ENCODE data around the gene DISP1.

GRCh38 chr1:222786121-222786520 is 28.7 kb upstream of the DISP1 start:
- no peak for TF ChIP-seq POLR2A (IDR thresholded peaks at IDR 0.05)
- TF ChIP-seq, protein P1, sequence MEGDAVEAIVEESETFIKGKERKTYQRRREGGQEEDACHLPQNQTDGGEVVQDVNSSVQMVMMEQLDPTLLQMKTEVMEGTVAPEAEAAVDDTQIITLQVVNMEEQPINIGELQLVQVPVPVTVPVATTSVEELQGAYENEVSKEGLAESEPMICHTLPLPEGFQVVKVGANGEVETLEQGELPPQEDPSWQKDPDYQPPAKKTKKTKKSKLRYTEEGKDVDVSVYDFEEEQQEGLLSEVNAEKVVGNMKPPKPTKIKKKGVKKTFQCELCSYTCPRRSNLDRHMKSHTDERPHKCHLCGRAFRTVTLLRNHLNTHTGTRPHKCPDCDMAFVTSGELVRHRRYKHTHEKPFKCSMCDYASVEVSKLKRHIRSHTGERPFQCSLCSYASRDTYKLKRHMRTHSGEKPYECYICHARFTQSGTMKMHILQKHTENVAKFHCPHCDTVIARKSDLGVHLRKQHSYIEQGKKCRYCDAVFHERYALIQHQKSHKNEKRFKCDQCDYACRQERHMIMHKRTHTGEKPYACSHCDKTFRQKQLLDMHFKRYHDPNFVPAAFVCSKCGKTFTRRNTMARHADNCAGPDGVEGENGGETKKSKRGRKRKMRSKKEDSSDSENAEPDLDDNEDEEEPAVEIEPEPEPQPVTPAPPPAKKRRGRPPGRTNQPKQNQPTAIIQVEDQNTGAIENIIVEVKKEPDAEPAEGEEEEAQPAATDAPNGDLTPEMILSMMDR (IDR thresholded peaks at IDR 0.05) = no peak

Data from right lobe of liver (tissue), 4 donors.